Measurements from ENCODE around the gene ADPGK.
A peak's percentile ranks its signal among the peaks of the same experiment; 100 is the strongest.
"Not testable (repeated sequence)": the region's sequence is repeated elsewhere in the genome, so short reads cannot be mapped to it uniquely, and the experiment has no call there.

Gene ADPGK

DNA sequence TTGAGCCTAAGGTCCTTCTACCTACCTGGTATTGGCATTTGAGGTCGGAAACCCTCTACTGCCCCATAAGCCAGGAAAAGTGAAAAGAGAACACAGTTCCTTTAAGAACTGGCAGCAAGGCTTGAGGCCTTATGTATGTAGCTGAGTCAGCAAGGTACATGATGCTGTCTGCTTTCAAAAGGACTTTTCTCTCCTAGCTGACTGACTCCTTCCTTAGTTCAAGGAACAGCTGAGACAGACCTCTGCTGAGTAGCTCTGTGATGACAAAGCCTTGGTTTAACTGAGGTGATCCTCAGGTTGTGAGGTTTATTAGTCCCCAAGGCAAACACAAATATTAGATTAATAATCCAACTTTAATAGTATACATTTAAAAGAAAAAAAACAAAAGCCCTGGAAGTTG, 45.8 kb downstream of the ADPGK start:
- no peak for DNase-seq

GRCh38 chr15:72737061-72737460, 46.5 kb downstream of the ADPGK start:
- DNase-seq = no peak

- no peak for DNase-seq
Observed at GRCh38 chr15:72735111-72735510, 48.4 kb downstream of the ADPGK start.

DNA sequence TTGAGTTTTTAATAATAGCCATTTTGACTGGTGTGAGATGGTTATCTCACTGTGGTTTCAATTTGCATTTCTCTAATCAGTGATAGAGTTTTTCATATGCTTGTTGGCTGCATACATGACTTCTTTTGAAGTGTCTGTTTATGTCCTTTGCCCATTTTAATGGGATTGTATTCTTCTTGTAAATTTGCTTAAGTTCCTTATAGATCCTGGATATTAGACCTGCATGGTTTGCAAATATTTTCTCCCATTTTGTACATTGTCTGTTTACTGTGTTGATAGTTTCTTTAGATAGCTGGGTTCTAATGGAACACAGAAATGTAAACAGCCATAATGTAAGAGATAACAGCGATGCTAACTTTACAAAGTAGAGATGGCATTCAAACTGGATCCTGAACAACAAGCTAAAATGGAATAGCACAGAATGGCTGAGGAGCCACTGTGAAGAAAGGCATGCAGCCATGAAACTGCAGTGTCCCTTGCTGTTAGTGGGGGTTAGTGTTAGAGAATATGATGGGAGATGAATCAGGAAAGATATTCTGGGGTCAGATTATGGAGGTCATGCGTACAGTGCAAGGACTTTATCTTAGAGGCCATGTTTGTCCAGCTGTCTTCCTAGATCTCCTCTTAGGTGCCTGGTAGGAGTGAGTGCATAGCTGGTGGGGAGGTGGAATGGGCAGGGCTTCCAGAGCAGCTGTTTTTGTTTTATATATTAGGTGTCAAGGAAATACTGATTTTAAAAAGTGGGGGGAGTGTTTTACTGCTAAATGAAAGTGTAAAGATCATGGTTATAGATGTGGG, 49.4 kb downstream of the ADPGK start:
- no peak for DNase-seq

- DNase-seq = no peak
Observed at GRCh38 chr15:72732516-72732915, 51.0 kb downstream of the ADPGK start.

GRCh38 chr15:72732086-72732485, 51.5 kb downstream of the ADPGK start:
- no peak for DNase-seq

GRCh38 chr15:72728821-72729220, 54.7 kb downstream of the ADPGK start:
- no peak for DNase-seq

DNA sequence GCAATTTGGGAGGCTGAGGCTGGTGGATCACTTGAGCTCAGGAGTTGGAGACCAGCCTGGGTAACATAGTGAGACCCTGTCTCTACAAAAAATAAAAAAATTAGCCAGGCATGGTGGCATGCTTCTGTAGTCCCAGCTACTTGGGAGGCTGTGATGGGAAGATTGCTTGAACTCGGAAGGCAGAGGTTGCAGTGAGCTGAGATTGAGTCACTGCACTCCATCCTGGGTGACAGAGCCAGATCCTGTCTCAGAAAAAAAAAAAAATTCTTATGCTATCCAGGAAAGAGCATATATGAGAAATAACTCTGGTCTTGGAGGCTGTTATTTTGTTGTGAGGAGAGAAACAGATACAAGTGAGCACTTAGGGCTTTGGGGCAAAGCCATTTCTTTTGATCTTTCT, 55.3 kb downstream of the ADPGK start:
- not testable (repeated sequence) for DNase-seq

GRCh38 chr15:72727154-72727553, 56.4 kb downstream of the ADPGK start:
- no peak for DNase-seq

DNA sequence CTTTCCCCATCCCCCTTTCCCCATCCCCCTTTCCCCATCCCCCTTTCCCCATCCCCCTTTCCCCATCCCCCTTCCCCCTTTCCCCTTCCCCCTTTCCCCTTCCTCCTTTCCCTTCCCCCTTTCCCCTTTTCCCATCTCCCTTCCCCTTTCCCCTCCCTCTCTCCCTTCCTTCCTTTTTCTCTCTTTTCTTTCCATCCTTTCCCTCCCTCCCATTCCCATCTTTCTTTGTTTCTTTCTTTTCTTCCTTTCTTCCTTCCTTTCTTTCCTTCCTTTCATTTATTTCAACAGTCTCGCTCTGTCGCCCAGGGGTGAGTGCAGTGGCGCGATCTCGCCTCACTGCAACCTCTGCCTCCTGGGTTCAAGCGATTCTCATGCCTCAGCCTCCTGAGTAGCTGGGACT, 57.7 kb downstream of the ADPGK start:
- DNase-seq = not testable (repeated sequence)

GRCh38 chr15:72725446-72725845, 58.1 kb downstream of the ADPGK start:
- no peak for DNase-seq

- no peak for DNase-seq
Observed at GRCh38 chr15:72724028-72724427, 59.5 kb downstream of the ADPGK start.

DNA sequence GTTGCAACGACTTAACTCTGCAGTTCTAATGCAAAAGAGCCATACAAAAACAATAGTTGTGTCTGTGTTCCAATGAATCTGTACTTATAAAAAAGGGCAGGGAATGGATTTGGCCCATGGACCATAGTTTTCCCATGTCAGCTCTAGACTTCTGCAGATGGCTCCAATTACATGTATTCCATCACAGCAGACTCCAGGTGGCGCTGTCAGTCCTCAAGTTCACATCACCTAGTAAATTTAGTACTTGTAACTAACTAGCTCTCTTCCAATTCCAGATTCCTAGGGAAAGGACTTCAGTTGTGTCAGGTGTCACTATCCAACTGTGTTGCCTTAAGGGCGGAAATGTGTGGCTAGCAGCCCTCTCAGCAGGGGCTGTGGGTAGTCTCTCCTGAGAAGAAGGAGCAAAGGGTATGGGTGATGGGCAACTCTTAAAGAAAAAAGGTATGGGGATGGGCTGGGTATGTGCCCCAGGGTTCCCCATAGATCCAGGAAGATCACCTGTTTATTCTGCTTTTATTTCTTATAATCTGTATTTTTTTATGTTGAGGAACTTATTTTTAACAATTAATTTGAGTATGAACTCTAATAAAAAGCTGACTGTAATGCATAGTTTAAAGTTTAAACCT, 61.4 kb downstream of the ADPGK start:
- peak; percentile 78 for DNase-seq

DNA sequence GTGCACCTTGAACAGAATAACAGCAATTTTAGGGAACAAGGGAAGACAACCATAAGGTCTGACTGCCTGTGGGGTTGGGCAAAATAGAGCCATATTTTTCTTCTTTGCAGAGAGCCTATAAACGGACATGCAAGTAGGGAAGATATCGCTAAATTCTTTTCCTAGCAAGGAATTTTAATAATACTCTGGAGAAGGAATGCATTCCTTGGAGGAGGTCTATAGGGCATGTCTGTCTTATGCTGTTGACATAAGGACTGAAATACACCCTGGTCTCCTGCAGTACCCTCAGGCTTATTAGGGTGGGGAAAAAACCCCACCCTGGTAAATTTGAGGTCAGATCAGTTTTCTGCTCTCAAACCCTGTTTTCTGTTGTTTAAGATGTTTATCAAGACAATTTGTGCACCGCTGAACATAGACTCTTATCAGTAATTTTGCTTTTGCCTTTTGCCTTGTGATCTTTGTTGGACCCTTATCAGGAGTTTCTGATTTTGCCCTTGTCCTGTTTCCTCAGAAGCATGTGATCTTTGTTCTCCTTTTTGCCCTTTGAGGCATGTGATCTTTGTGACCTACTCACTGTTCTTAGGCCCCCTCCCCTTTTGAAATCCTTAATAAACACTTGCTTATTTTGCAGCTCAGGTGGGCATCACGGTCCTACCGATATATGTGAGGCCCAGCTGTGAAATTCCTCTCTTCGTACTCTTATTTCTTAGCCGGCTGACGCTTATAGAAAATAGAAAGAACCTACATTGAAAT, 74.8 kb downstream of the ADPGK start:
- DNase-seq = not testable (repeated sequence)

DNA sequence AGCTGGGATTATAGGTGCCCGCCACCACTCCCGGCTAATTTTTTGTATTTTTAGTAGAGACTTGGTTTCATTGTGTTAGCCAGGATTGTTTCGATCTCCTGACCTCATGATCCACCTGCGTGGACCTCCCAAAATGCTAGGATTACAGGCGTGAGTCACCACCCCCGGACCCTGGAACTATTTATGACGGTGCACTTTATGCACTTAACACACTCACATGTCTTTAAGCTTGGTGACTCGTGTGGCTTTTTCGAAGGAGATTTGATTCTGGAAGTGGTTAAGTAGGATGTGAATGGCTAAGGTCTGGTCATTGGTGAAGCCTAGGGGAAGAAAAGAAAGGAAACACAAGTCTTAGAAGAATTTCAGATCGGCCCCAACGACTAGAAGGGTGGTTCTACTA, 77.3 kb downstream of the ADPGK start:
- DNase-seq = no peak
